NT2/D1 (cell line): ENCODE data around the gene ABCC9.

ENCODE experiments used
- SUZ12 ChIP-seq: IDR thresholded peaks from 2 replicates; pipeline ENCODE4 v1.6.1; 2011; ENCODE audit not compliant: insufficient read length, insufficient read depth; ENCODE audit errors: extremely low read depth
- YY1 ChIP-seq: IDR thresholded peaks from 2 replicates; pipeline ENCODE4 v1.6.1; 2011; ENCODE audit not compliant: insufficient read length, insufficient read depth
- ZNF274 ChIP-seq: IDR thresholded peaks from 2 replicates; pipeline ENCODE4 v1.6.1; 2011; ENCODE audit warnings: mild to moderate bottlenecking, low read depth, low read length

- no peak for TF ChIP-seq SUZ12
- no peak for TF ChIP-seq YY1
- no peak for TF ChIP-seq ZNF274
These were observed 152.9 kb downstream of the ABCC9 start for GRCh38 chr12:21788089-21788983.
